MCF 10A (cell line): ENCODE results near the gene PCMTD2. TPM values are rescaled to one million over a fixed set of nuclear protein-coding genes. Genes with fewer than 3 reads are reported as not detected.

ENCODE experiments used
- BruUV-seq: library from RNA; stranded (reverse); fragments of 400-500 nt; replicated peaks from 2 replicates; lab custom pipeline; 2021; lab: Mats Ljungman, UMichigan
- CTCF ChIA-PET: fragments of 300-600 bp; sonication (Branson Sonifier 250); formaldehyde crosslinking; extraction: SDS; loops from one replicate; lab custom pipeline; 2021; ENCODE audit warnings: antibody characterized with exemption, inconsistent platforms; lab: Yijun Ruan, JAX
- POLR2A ChIA-PET: fragments of 300-600, 350-650 bp; sonication (Branson Sonifier 250); formaldehyde crosslinking; extraction: SDS; loops from one replicate; lab custom pipeline; 2020; ENCODE audit warnings: antibody characterized with exemption, inconsistent platforms; lab: Yijun Ruan, JAX
- DNase-seq: peaks from one replicate; pipeline ENCODE4 v3.0.0-alpha.2; 2018; ENCODE audit not compliant: unreplicated experiment
- H3K27ac Mint-ChIP-seq: one replicate; pipeline ENCODE4 v1.8.0; 2022; ENCODE audit warnings: mild to moderate bottlenecking, low read depth, mixed read lengths; ENCODE audit not compliant: unreplicated experiment
- H3K27me3 Mint-ChIP-seq: one replicate; pipeline ENCODE4 v1.8.0; 2022; ENCODE audit warnings: mixed read lengths; ENCODE audit not compliant: insufficient read depth, unreplicated experiment
- H3K36me3 Mint-ChIP-seq: one replicate; pipeline ENCODE4 v1.8.0; 2022; ENCODE audit warnings: mild to moderate bottlenecking, moderate library complexity, mixed read lengths; ENCODE audit not compliant: insufficient read depth, unreplicated experiment
- H3K4me1 Mint-ChIP-seq: one replicate; pipeline ENCODE4 v1.8.0; 2022; ENCODE audit warnings: mixed read lengths; ENCODE audit not compliant: insufficient read depth, unreplicated experiment
- H3K4me3 Mint-ChIP-seq: one replicate; pipeline ENCODE4 v1.8.0; 2022; ENCODE audit warnings: mild to moderate bottlenecking, moderate library complexity, mixed read lengths; ENCODE audit not compliant: unreplicated experiment
- H3K9me3 Mint-ChIP-seq: one replicate; pipeline ENCODE4 v1.8.0; 2022; ENCODE audit warnings: mixed read lengths; ENCODE audit not compliant: unreplicated experiment
- CTCF ChIP-seq: fragments of 200-600 bp; IDR thresholded peaks from one replicate; pipeline ENCODE4 v1.8.0; 2022; ENCODE audit warnings: antibody characterized with exemption, mild to moderate bottlenecking; ENCODE audit not compliant: unreplicated experiment
- intact Hi-C: fragments of 100-400 bp; cut with micrococcal nuclease; formaldehyde crosslinking; loops from 2 replicates; pipeline ENCODE4 v1.14.1; 2022
- total RNA-seq: library from RNA; stranded (reverse); gene quantifications from 2 replicates; pipeline ENCODE4 v1.2.3, GENCODE V29; 2022

The PCMTD2 gene
- total RNA-seq, 1 experiment from 2014 or later, result 39.4 TPM

DNA sequence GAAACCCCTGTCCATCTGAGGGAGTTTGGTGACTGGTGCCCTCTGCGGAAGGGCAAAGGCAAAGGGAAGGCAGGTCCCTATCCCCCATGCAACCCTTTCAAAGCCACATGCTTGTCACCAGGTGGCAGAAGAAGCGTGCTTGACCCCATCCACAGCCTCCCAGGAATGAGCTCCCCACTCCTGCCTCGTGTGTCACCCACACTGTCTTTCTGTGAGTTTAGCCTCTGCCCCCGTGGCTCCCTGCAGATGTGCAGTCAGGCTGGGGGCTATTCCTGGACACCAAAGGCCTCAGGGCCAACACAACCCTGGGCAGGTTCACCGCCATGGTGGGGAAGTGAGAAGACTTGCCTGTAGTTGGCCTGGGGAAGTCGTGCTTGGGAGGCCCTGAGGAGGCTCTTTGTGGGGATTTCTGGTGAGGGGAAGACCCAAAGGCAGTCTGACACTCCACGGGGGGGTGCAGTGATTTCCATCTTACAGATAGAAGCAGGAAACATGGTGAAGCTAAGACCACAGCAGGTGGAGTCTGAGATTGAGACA lies 16.6 kb upstream of the PCMTD2 start:
- H3K4me3 Mint-ChIP-seq, result no peak overlapping the region
- ChIA-PET CTCF (no interaction called here), POLR2A (interaction anchor here (0.7 to 1.8 kb wide), 2 partner anchors 17 to 453 kb away, joined by 3 to 8 read pairs; partner anchors contain the start of gene PCMTD2)
- H3K27me3 Mint-ChIP-seq, result peaks cover 33% of the 10 kb centered on the region
- TF ChIP-seq CTCF, result no peak
- intact Hi-C loops, result no loop called here
- no peak overlapping the region for H3K27ac Mint-ChIP-seq
- DNase-seq, result no peak
- no peaks in the 10 kb centered on the region for H3K9me3 Mint-ChIP-seq
- H3K36me3 Mint-ChIP-seq, result no peaks in the 10 kb centered on the region
- no TSS peak for BruUV-seq
- H3K4me1 Mint-ChIP-seq, result no peaks in the 10 kb centered on the region

- Mint-ChIP-seq H3K4me1 (no peaks in the 10 kb centered on the region), H3K4me3 (no peak overlapping the region), H3K27ac (no peak overlapping the region), H3K36me3 (no peaks in the 10 kb centered on the region), H3K27me3 (peaks cover 40% of the 10 kb centered on the region), H3K9me3 (no peaks in the 10 kb centered on the region)
- intact Hi-C loops, result no loop called here
- DNase-seq, result no peak
- ChIA-PET CTCF (no interaction called here), POLR2A (interaction anchor here (1.8 kb wide), 1 partner anchor 16 kb away, joined by 8 read pairs; the partner anchor contains the start of gene PCMTD2)
- no TSS peak for BruUV-seq
- no peak for TF ChIP-seq CTCF
Observed at GRCh38 chr20:64239449-64240242, 15.9 kb upstream of the PCMTD2 start.

DNA sequence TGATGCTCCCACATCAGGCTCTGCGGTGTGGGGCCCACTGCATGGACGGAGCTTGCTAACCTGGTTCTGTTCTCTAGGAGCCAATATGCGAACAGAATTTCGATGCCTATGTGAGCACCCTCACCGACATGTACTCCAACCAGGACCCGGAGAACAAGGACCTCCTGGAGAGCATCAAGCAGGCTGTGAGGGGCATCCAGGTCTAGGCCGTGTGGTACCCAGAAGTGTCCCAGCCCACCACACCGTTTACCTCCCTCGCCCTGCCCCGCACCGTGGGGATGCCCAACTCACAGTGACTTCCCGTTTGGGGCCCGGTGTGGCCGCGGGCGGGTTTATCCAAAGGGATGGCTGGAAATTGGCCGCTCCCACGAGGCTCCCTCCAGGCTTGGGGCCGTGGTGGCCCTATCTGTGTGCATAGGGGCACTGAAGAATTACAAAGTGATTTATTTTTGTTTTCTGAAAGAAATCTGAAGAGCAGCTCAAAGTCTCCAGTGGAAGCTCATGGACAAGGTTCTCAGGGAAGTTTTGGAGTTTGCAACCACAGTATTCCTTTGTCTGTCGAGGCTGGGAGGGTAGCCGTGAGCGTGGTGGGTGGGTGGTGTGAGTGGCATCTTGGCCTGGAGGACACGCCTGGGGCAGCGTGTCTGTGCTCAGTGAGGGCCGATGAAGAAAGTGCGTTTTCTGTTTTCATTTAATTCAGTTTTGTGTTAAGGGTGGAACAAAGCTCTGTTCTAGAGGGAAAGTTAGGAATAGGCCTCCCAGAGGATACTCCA lies 15.1 kb upstream of the PCMTD2 start:
- H3K4me3 Mint-ChIP-seq, result no peak overlapping the region
- ChIA-PET CTCF (no interaction called here), POLR2A (interaction anchor here (0.8 to 1.8 kb wide), 2 partner anchors 15 kb away, joined by 3 to 8 read pairs; partner anchors contain the start of gene PCMTD2)
- H3K27me3 Mint-ChIP-seq, result peaks cover 45% of the 10 kb centered on the region
- no peak for TF ChIP-seq CTCF
- DNase-seq, result no peak
- intact Hi-C loops, result no loop called here
- H3K36me3 Mint-ChIP-seq, result no peaks in the 10 kb centered on the region
- BruUV-seq, result no TSS peak
- no peak overlapping the region for H3K27ac Mint-ChIP-seq
- no peaks in the 10 kb centered on the region for H3K9me3 Mint-ChIP-seq
- no peaks in the 10 kb centered on the region for H3K4me1 Mint-ChIP-seq

DNA sequence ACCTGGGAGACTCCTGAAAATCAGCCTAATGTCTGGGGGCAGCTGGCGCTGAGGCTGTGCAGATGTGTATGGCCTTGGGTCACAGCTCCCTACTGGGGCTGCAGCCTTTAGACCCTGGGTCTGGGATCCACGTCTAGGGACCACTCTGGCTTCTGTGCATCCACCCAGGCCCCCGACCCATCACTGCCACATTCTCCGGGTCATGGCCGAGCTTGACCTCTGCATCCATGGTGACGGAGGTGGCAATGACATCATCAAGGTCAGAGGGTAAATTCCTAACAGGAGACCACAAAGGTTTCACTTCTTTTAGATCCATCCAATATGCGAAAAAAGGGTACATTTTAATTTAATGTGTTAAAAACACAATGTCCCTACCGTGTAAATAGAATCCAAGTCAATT lies 14.5 kb upstream of the PCMTD2 start:
- ChIA-PET POLR2A (interaction anchor here (0.8 kb wide), 1 partner anchor 14 kb away, joined by 3 read pairs; the partner anchor contains the start of gene PCMTD2), CTCF (no interaction called here)
- no peak for TF ChIP-seq CTCF
- no TSS peak for BruUV-seq
- intact Hi-C loops, result no loop called here
- no peak for DNase-seq
- peaks cover 50% of the 10 kb centered on the region for H3K27me3 Mint-ChIP-seq
- no peak overlapping the region for H3K4me3 Mint-ChIP-seq
- H3K9me3 Mint-ChIP-seq, result no peaks in the 10 kb centered on the region
- no peak overlapping the region for H3K27ac Mint-ChIP-seq
- no peaks in the 10 kb centered on the region for H3K4me1 Mint-ChIP-seq
- no peaks in the 10 kb centered on the region for H3K36me3 Mint-ChIP-seq
